Thoracic aorta (tissue), 2 donors: ENCODE data around the gene FRMD5. TPM values are rescaled to one million over a fixed set of nuclear protein-coding genes. Genes with fewer than 3 reads are reported as not detected.
"Not testable (repeated sequence)": the region's sequence is repeated elsewhere in the genome, so short reads cannot be mapped to it uniquely, and the experiment has no call there.

ENCODE experiments used
- ATAC-seq: fragments of 150-250 bp; one replicate; pipeline ENCODE4 v1.8.0; 2017; ENCODE audit warnings: low read depth; ENCODE audit not compliant: insufficient number of reproducible peaks, low FRiP score
- DNase-seq: peaks from one replicate; pipeline ENCODE4 v3.0.0-alpha.2; 2020; ENCODE audit warnings: low spot score
- H3K27ac ChIP-seq, 2 donors: fragments of 200-600 bp; sonication (generic); 1 replicate in 1 of 2; 2 replicates in 1 of 2; pipeline ENCODE4 v1.5.1; 2016; ENCODE audit warnings: mild to moderate bottlenecking in 2 of 2, moderate library complexity in 2 of 2
- H3K27me3 ChIP-seq: fragments of 200-600 bp; sonication (generic); replicated peaks from 2 replicates; pipeline ENCODE4 v1.6.0; 2016; ENCODE audit warnings: mild to moderate bottlenecking; ENCODE audit not compliant: insufficient read depth
- H3K36me3 ChIP-seq: fragments of 200-600 bp; sonication (generic); one replicate; pipeline ENCODE4 v1.5.1; 2016
- H3K4me1 ChIP-seq, 2 donors: fragments of 200-600 bp; sonication (generic); 1 replicate in 1 of 2; 2 replicates in 1 of 2; pipeline versions ENCODE4 v1.5.1 to v1.6.0; 2016; ENCODE audit warnings: low read depth in 2 of 2, mild to moderate bottlenecking in 1 of 2; ENCODE audit not compliant: control insufficient read depth in 1 of 2
- H3K4me3 ChIP-seq: fragments of 200-600 bp; sonication (generic); 2 replicates; pipeline ENCODE4 v1.5.1; 2016; ENCODE audit warnings: mild to moderate bottlenecking
- H3K9me3 ChIP-seq: fragments of 200-600 bp; sonication (generic); 2 replicates; pipeline ENCODE4 v1.5.1; 2016
- CTCF ChIP-seq: fragments of 200-600 bp; sonication (generic); IDR thresholded peaks from one replicate; pipeline ENCODE4 v1.5.1; 2019; ENCODE audit warnings: antibody characterized with exemption
- total RNA-seq, 2 donors: library from RNA; depleted of rRNA; stranded (reverse); fragments of >200 nt; gene quantifications; one replicate each; pipeline versions ENCODE4 v1.1.0 to v1.2.3, GENCODE V29; 2016

FRMD5 gene
- total RNA-seq, 2 donors from 2014 or later = 0.27 TPM; not detected in 1

GRCh38 chr15:43852607-43853006 is 342.5 kb downstream of the FRMD5 start:
- no peaks in the 10 kb centered on the region for H3K9me3 ChIP-seq
- no peaks in the 10 kb centered on the region for H3K36me3 ChIP-seq
- H3K27me3 ChIP-seq = no peaks in the 10 kb centered on the region
- no peak for TF ChIP-seq CTCF
- H3K27ac ChIP-seq = no peak overlapping the region
- no peak for DNase-seq
- H3K4me3 ChIP-seq = no peak overlapping the region
- no peaks in the 10 kb centered on the region for H3K4me1 ChIP-seq
- ATAC-seq = no peak

GRCh38 chr15:43851251-43851650 is 343.8 kb downstream of the FRMD5 start:
- no peaks in the 10 kb centered on the region for H3K27me3 ChIP-seq
- H3K4me1 ChIP-seq = no peaks in the 10 kb centered on the region
- DNase-seq (no peak), ATAC-seq (no peak)
- H3K36me3 ChIP-seq = no peaks in the 10 kb centered on the region
- H3K27ac ChIP-seq = no peak overlapping the region
- no peak overlapping the region for H3K4me3 ChIP-seq
- no peaks in the 10 kb centered on the region for H3K9me3 ChIP-seq
- TF ChIP-seq CTCF = no peak

GRCh38 chr15:43845421-43845820 is 349.6 kb downstream of the FRMD5 start:
- no peak for TF ChIP-seq CTCF
- Histone ChIP-seq H3K9me3 (no peaks in the 10 kb centered on the region), H3K36me3 (no peaks in the 10 kb centered on the region), H3K27ac (no peak overlapping the region), H3K4me3 (no peak overlapping the region), H3K27me3 (no peaks in the 10 kb centered on the region), H3K4me1 (no peaks in the 10 kb centered on the region)
- DNase-seq (no peak), ATAC-seq (no peak)

GRCh38 chr15:43832485-43832884 is 362.6 kb downstream of the FRMD5 start:
- H3K27me3 ChIP-seq, DNase-seq, H3K36me3 ChIP-seq, H3K4me1 ChIP-seq, H3K4me3 ChIP-seq, ATAC-seq, H3K27ac ChIP-seq, H3K9me3 ChIP-seq: not testable (repeated sequence)

GRCh38 chr15:43831519-43832052 is 363.5 kb downstream of the FRMD5 start:
- peaks cover 7 to 13% of the 10 kb centered on the region in 2 donors for H3K4me1 ChIP-seq
- not testable (repeated sequence) for H3K9me3 ChIP-seq, H3K27ac ChIP-seq, ATAC-seq, H3K4me3 ChIP-seq, DNase-seq, H3K27me3 ChIP-seq, H3K36me3 ChIP-seq

- not testable (repeated sequence) for DNase-seq, H3K36me3 ChIP-seq, H3K9me3 ChIP-seq, H3K27me3 ChIP-seq, ATAC-seq, H3K27ac ChIP-seq, H3K4me3 ChIP-seq
- peaks cover 9 to 19% of the 10 kb centered on the region in 2 donors for H3K4me1 ChIP-seq
Observed at GRCh38 chr15:43830691-43831275, 364.3 kb downstream of the FRMD5 start.

- H3K4me1 ChIP-seq = peaks cover 10 to 20% of the 10 kb centered on the region in 2 donors
- H3K36me3 ChIP-seq, H3K27ac ChIP-seq, H3K4me3 ChIP-seq, H3K27me3 ChIP-seq, DNase-seq, ATAC-seq, H3K9me3 ChIP-seq: not testable (repeated sequence)
Observed at GRCh38 chr15:43829951-43830540, 365.0 kb downstream of the FRMD5 start.
